ENCODE results near the gene ZBTB6.
A peak's percentile ranks its signal among the peaks of the same experiment; 100 is the strongest.
"Not testable (repeated sequence)": the region's sequence is repeated elsewhere in the genome, so short reads cannot be mapped to it uniquely, and the experiment has no call there.

Gene ZBTB6

DNA sequence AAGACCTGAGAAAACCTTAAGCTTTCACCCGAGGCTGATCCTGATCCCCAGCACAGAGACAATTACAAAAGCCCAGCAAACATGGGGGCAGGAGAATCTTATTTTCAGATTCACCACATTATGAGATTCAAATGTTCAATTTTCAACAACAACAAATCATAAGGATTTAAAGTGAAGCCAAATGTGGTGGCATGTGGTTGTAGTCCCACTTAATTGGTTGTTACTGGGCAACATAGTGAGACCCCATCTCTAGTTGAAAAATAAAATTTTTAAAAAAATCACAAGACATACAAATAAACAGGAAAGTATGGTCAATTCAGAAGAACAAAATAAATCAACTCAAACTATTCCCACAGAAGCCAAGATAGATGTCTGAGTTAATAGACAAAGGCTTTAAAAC, 23.8 kb upstream of the ZBTB6 start:
- Mint-ChIP-seq H3K9me3 (no peaks in the 10 kb centered on the region), H3K27me3 (no peaks in the 10 kb centered on the region), H3K36me3 (ENCODE audit: low read depth) (peaks cover 6% of the 10 kb centered on the region), H3K27ac (no peak overlapping the region), H3K4me3 (no peak overlapping the region), H3K4me1 (peaks cover 27% of the 10 kb centered on the region)
- DNase-seq: no peak
- no peak for ATAC-seq

DNA sequence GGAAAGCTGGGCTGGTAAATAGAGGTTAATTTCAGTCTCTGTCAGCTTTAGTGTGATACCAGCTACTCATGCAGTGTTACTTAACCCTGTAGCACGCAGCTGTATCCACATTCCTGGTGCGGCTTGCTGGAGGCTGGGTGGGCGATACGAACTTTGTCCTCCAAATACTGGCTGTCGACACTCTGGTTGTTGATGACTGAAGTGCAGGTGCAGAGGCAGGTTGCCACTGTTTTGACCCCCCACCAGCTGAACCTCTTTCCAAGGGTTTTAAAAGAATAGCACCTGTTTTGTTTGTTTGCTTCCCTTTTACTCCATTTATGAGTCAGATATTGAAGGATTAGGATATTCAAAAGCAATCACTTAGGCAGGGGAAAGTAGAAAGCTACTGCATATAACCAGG, 23.3 kb upstream of the ZBTB6 start:
- H3K4me3 Mint-ChIP-seq: no peak overlapping the region
- no peak overlapping the region for H3K27ac Mint-ChIP-seq
- ATAC-seq (no peak), DNase-seq (no peak)
- H3K4me1 Mint-ChIP-seq: peaks cover 24% of the 10 kb centered on the region
- no peaks in the 10 kb centered on the region for H3K27me3 Mint-ChIP-seq
- H3K9me3 Mint-ChIP-seq: no peaks in the 10 kb centered on the region
- peaks cover 6% of the 10 kb centered on the region for H3K36me3 Mint-ChIP-seq (ENCODE audit: low read depth)

DNA sequence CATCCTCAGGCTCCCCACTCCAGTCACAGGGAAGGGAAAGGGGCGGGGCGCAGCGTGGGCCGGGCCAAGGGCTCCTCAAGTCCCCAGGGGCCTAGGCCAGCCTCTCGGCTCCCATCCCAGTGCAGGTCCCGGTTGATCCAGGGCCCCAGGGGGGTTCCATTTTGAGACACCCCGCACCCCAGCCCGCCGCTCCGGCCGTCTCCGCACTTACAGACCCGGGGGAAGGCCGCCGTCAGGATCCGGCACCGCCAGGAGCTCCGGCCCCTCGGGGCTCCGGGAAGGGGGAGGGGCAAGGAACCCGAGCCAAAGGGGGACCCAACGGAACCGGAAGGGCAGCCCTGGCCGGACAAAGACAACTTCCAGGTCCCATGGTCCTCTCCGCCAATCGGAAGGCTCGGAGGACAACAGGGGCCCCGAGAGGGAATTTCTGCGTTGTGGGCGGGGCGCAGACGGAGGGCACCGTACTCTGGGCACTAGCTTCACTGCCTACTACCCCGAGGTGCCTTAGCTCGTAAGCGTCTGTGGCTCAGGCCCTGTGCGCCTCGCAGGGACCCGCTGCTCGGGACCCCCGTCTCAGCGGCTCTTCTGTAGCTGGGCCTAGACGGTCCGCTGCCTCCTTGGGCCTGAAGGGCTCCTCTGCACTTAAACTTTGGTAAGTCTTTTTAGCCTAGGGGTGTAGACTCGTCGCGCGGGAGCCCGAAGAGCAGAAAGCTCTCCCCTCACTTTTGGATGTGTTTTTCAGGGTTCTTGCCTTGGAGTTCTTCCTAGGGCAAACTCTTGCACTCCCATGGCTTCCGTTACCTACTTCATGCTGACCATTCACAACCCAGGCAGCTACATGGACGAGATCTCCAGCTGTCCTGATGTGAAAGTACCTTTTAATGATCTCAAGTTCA, 18.4 kb upstream of the ZBTB6 start, which contains the start of gene ZBTB26:
Gene ZBTB26 (minus strand): TSS at position 287 of the 896 bp plus-strand sequence. CDS start 11,578 bp downstream, outside the sequence.
- DNase-seq (peak; percentile 92), ATAC-seq (peak; percentile 99)
- Mint-ChIP-seq H3K4me1 (peaks cover 14% of the 10 kb centered on the region), H3K27me3 (no peaks in the 10 kb centered on the region), H3K9me3 (no peaks in the 10 kb centered on the region), H3K36me3 (ENCODE audit: low read depth) (peaks cover 2% of the 10 kb centered on the region), H3K4me3 (no peak within 1 kb of the TSS), H3K27ac (peak within 1 kb of the TSS; percentile 93)

DNA sequence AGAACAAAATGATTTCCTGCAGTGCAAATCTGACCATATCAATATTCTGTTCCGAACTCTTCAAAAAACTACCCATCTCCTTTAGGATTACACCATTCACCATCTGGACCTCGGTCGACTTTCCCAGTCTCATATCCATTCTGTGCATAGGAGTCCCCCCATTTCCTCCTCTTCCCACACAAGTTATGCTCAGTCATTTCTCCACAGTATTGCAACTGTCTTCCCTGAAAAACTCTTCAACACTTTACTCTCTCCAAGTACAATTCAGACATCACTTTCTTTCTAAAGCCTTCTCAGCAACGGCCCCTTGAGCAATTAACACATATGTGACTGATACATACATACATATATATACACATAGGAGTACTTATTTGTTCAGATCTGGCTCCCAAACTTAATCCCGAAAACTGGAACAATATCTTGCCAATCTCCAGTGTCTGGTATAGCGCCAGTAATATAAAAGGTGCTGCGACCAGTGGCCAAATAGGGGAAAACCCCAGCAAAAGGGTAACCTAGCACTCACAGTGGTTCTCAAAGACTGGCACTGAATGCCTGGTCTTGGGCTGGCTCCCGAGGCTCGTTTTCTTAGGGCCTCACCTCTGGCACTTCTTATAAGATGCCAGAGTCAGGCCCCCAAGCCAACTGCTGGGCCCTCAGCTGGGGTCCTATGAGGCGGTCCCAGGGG, 17.6 kb upstream of the ZBTB6 start:
- no peak for ATAC-seq
- H3K27ac Mint-ChIP-seq: no peak overlapping the region

DNA sequence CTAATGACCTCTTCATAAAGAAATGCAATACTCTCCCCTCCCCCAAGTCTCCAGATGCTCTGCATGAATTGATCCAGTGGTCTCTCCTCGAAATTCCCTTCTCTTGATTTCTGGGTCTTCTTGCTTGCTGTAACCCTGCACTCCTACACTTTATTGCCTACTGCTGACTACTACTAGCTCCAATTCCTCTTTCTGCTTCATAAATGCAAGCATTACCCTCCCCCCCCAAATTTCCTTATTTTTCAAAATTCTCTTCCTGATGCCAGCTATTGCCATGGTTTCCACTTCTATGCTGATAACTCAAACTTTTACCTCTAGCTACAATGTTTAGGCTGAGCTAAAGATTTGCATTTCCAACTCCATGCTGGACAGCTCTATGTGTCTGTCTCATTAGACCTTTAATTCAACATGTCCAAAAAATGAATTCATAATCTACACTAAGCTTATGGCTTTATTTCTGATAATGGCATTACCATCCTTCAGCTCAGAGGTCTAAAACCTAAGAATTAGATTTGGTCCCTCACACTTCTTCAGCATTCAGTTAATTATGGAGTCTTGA, 16.8 kb upstream of the ZBTB6 start:
- DNase-seq (no peak), ATAC-seq (no peak)
- no peaks in the 10 kb centered on the region for H3K9me3 Mint-ChIP-seq
- no peaks in the 10 kb centered on the region for H3K27me3 Mint-ChIP-seq
- H3K27ac Mint-ChIP-seq: no peak overlapping the region
- H3K4me1 Mint-ChIP-seq: peaks cover 12% of the 10 kb centered on the region
- no peak overlapping the region for H3K4me3 Mint-ChIP-seq
- peaks cover 2% of the 10 kb centered on the region for H3K36me3 Mint-ChIP-seq (ENCODE audit: low read depth)

More for the DNA sequence above, 17.6 kb upstream of the ZBTB6 start:
- H3K4me1 Mint-ChIP-seq: peaks cover 14% of the 10 kb centered on the region
- H3K36me3 Mint-ChIP-seq (ENCODE audit: low read depth): peaks cover 2% of the 10 kb centered on the region
- no peaks in the 10 kb centered on the region for H3K9me3 Mint-ChIP-seq
- no peak overlapping the region for H3K4me3 Mint-ChIP-seq
- DNase-seq: no peak
- H3K27me3 Mint-ChIP-seq: no peaks in the 10 kb centered on the region

DNA sequence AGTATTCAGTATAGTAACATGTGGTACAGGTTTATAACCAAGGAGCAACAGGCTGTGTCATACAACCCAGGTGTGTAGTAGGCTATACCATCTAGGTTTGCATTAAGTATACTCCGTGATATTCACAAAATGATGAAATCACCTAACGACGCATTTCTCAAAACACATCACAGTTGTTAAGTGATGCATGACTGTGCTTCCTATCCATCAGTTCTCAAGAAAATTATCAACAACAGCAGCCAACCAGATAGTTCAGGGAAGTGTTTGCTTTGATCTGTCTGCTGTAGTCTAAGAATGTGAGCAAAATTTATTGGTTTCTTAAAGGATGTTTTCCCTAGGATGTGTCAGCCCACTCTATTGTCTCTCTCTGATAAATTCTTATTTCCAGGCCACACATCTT, 10.8 kb upstream of the ZBTB6 start:
- Mint-ChIP-seq H3K4me3 (no peak overlapping the region), H3K27ac (peak overlapping the region; percentile 45), H3K9me3 (no peaks in the 10 kb centered on the region), H3K36me3 (ENCODE audit: low read depth) (peaks cover 18% of the 10 kb centered on the region), H3K27me3 (no peaks in the 10 kb centered on the region), H3K4me1 (peaks cover 6% of the 10 kb centered on the region)
- DNase-seq (no peak), ATAC-seq (no peak)

DNA sequence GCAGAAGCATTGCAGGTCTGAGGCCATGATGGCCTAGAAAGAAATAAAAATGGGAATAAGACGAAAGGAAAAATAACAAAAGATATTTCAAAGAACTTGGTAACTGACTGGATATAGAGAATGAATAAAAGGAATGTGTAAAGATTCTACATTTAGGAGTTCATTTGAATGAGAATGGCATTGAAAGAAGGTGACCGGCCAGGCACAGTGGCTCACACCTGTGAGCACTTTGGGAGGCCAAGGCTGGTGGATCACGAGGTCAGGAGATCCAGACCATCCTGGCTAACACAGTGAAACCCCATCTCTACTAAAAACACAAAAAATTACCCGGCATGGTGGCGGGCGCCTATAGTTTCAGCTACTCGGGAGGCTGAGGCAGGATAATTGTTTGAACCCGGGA, 9.6 kb upstream of the ZBTB6 start:
- Mint-ChIP-seq H3K4me3 (no peak overlapping the region), H3K4me1 (peaks cover 6% of the 10 kb centered on the region), H3K27me3 (no peaks in the 10 kb centered on the region), H3K9me3 (no peaks in the 10 kb centered on the region), H3K36me3 (ENCODE audit: low read depth) (peaks cover 18% of the 10 kb centered on the region), H3K27ac (no peak overlapping the region)
- DNase-seq: no peak
- ATAC-seq: no peak

DNA sequence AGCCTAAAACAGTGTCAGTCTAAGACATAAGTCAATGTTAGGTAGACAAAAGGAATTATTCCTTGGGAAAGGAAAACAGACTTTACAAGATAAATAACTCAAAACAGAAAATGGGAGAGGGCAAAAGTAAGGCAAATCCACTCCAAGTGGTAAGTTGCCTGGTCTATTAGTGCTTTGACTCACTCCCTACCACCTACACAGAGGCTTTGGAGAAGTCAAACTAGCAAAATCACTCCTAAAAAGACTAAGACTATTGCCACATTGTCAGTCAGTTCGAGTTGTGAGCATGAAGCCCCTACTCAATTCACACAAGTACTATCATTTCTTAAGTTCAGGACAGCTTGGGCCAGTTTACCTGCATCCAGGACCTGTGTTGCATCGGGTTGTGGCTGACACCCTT, 5.2 kb upstream of the ZBTB6 start:
- Mint-ChIP-seq H3K27me3 (no peaks in the 10 kb centered on the region), H3K4me3 (no peak overlapping the region), H3K4me1 (peaks cover 7% of the 10 kb centered on the region), H3K9me3 (no peaks in the 10 kb centered on the region), H3K27ac (no peak overlapping the region), H3K36me3 (ENCODE audit: low read depth) (peaks cover 18% of the 10 kb centered on the region)
- DNase-seq (no peak), ATAC-seq (no peak)

DNA sequence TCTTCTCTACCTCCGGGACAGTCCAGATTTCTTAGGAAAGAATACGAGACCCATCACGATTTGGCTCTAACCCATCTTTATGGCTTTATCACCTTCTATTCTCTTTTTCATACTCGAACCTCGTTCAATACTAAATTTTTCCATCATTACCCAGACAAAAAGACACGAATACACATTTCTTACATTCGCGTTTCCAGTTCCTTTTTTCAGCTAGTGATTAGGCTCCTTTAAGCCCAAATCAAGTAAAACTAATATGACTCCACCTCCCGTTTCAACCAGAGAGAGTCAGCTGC, 506 bp downstream of the ZBTB6 start:
- H3K36me3 Mint-ChIP-seq (ENCODE audit: low read depth): peaks cover 37% of the 10 kb centered on the region
- H3K27ac Mint-ChIP-seq: peak overlapping the region; percentile 96
- no peak for DNase-seq
- no peak for ATAC-seq
- H3K9me3 Mint-ChIP-seq: no peaks in the 10 kb centered on the region
- no peaks in the 10 kb centered on the region for H3K27me3 Mint-ChIP-seq
- peak overlapping the region; percentile 100 for H3K4me3 Mint-ChIP-seq
- peaks cover 36% of the 10 kb centered on the region for H3K4me1 Mint-ChIP-seq

DNA sequence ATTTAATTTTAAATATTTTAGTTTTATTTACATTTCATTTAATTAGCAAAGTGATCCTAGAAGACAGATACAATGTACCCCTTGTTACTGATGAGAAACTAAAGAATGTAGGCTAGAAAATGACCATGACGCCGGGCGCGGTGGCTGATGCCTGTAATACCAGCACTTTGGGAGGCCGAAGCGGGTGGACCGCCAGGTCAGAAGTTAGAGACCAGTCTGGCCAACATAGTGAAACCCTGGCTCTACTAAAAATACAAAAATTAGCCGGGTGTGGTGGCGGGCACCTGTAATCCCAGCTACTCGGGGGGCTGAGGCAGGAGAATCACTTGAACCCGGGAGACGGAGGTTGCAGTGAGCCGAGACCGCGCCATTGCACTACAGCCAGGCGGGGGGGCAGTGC, 7.0 kb downstream of the ZBTB6 start:
- ATAC-seq, H3K27ac Mint-ChIP-seq, H3K4me3 Mint-ChIP-seq, DNase-seq, H3K9me3 Mint-ChIP-seq, H3K27me3 Mint-ChIP-seq: not testable (repeated sequence)
- H3K36me3 Mint-ChIP-seq (ENCODE audit: low read depth): peaks cover 24% of the 10 kb centered on the region
- peaks cover 35% of the 10 kb centered on the region for H3K4me1 Mint-ChIP-seq

DNA sequence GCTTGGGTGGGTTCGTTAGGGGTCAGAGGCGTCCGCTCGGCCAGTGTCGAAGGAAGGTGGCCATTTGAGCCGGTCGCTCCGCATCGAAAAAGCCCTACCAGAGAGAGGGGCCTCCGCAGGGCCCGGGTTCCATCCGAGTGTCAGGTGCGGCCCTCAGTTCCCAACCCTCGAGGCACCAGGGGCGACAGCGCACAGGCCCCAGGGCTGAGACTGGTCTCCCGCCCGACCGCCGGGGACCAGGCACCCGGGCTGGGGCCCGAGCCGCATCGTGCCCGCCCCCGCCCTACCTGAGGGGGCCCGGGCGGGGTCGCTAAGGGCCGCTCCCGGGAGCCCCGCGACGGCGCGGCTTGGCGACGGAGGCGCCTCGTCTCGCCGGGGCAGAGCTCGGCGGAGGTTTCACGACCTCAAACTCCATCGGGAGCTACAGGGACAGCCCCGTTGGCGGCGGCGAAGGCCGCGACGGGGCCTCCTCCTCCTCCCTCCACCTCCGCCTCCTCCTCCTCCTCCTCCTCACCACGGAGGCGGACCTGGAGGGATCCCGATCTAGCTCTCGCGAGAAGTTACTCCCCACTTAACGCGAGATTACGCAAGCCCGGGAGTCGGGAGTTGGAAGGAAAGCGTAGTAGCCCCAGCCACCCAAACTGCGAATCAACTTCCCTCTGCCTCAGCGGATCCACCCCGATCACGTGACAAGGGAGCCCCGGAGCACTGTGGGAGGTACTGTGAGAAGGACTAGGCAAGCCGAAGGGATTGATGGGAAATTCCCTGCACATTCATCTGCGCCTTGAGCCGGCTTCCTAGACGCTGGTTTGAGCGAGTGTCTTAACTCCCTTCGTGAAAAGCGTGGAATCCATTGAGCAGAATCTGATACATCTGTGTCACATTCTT, 8.1 kb downstream of the ZBTB6 start, which contains the start of gene RC3H2:
Gene RC3H2 (minus strand): TSS at position 537 of the 888 bp plus-strand sequence. CDS start 7,850 bp downstream, outside the sequence.
- Mint-ChIP-seq H3K4me3 (peak within 1 kb of the TSS; percentile 93), H3K4me1 (peaks cover 35% of the 10 kb centered on the region), H3K27me3 (no peaks in the 10 kb centered on the region), H3K9me3 (no peaks in the 10 kb centered on the region), H3K27ac (peak within 1 kb of the TSS; percentile 99), H3K36me3 (ENCODE audit: low read depth) (peaks cover 18% of the 10 kb centered on the region)
- ATAC-seq: peak; percentile 92
- DNase-seq: peak; percentile 94

DNA sequence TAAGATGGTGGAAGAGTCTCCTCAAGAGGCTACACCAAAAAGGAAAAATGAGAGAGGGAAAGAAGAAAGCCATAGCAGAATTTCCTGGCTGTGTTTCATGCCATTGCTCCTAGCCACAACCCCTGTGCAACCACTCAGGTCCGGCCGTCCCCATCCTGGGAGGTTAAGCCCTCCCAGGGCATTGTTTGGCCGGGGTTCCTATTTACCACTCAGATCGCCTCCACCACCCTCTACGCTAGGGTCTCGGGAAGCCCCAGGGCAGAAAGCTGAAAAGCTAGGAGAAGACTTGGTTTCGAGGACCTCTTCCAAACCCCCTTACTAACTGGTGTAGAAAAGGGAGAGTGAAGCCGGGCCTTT, 8.7 kb downstream of the ZBTB6 start:
- DNase-seq (peak; percentile 44), ATAC-seq (peak; percentile 21)
- Mint-ChIP-seq H3K36me3 (ENCODE audit: low read depth) (peaks cover 15% of the 10 kb centered on the region), H3K27me3 (no peaks in the 10 kb centered on the region), H3K4me1 (peaks cover 39% of the 10 kb centered on the region), H3K27ac (peak overlapping the region; percentile 90), H3K4me3 (peak overlapping the region; percentile 93), H3K9me3 (no peaks in the 10 kb centered on the region)

DNA sequence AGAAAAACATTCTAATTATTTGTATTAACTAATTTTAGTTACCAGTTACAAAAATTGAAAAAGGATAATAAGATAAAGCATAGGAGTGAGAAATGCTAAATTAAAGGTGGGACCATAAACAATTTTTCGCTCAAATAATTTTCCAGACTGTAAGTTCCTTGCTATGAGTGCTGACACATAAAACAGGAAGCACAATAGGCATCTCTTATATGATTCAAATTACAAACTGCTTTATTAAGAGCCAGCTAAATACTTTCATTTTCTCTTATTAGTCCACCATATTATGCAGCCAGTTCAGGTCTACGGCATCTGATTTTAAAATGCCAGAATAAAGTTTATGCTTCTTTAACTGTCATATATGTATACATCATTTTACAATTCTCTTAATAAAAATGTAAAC, 12.3 kb downstream of the ZBTB6 start:
- H3K27me3 Mint-ChIP-seq: no peaks in the 10 kb centered on the region
- H3K4me1 Mint-ChIP-seq: peaks cover 53% of the 10 kb centered on the region
- peaks cover 19% of the 10 kb centered on the region for H3K36me3 Mint-ChIP-seq (ENCODE audit: low read depth)
- H3K4me3 Mint-ChIP-seq: peak overlapping the region; percentile 93
- DNase-seq: no peak
- ATAC-seq: no peak
- H3K9me3 Mint-ChIP-seq: no peaks in the 10 kb centered on the region
- H3K27ac Mint-ChIP-seq: peak overlapping the region; percentile 11

DNA sequence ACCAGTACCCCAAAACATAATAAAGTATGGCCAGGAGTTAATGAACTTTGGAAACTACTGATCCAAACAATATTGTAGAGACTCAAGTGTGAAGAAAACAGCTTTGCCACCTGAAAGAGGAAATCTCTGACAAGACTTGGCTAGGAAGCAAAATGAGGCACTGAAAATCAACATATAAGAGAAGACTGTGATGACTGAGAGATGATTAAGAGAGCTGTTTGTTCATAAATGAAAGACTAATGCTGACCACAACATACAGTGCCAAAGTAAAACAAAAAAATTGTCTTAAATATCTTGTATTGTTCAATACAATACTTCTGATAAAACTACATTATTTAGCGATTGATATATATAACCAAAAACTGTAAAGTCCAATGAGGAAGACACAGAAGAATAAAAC, 15.2 kb downstream of the ZBTB6 start:
- DNase-seq (no peak), ATAC-seq (no peak)
- Mint-ChIP-seq H3K4me3 (no peak overlapping the region), H3K27ac (peak overlapping the region; percentile 8), H3K27me3 (no peaks in the 10 kb centered on the region), H3K36me3 (ENCODE audit: low read depth) (peaks cover 21% of the 10 kb centered on the region), H3K4me1 (peaks cover 46% of the 10 kb centered on the region), H3K9me3 (no peaks in the 10 kb centered on the region)
